ENCODE measurements around the gene TBC1D28.
"Not testable (repeated sequence)": the region's sequence is repeated elsewhere in the genome, so short reads cannot be mapped to it uniquely, and the experiment has no call there.

Gene TBC1D28

GRCh38 chr17:18613016-18613415 lies 31.2 kb downstream of the TBC1D28 start:
- DNase-seq = not testable (repeated sequence)

GRCh38 chr17:18593138-18593537 lies 51.1 kb downstream of the TBC1D28 start:
- not testable (repeated sequence) for DNase-seq

Data from inflammatory macrophage (primary cell).